Stimulated activated CD8-positive, alpha-beta memory T cell treated with anti-CD3 and anti-CD28 coated beads, Interleukin-12 subunit alpha, Interleukin-12 subunit beta, amount 100 ng/mL, for 4 hours (primary cell): ENCODE results near the gene LGALS7.

Experiments used
- DNase-seq: peaks from one replicate; pipeline ENCODE4 v3.0.0-alpha.2; 2020; ENCODE audit warnings: low read depth

Gene LGALS7

GRCh38 chr19:38737921-38738737 lies 35.2 kb downstream of the LGALS7 start:
- DNase-seq, result no peak

- DNase-seq, result no peak
Measured at GRCh38 chr19:38737281-38737865, 35.9 kb downstream of the LGALS7 start.

GRCh38 chr19:38736413-38737280 lies 36.7 kb downstream of the LGALS7 start:
- no peak for DNase-seq

- DNase-seq, result peak; percentile 53
Measured at GRCh38 chr19:38736036-38736412, 37.3 kb downstream of the LGALS7 start.

- DNase-seq, result no peak
Measured at GRCh38 chr19:38735257-38735686, 38.0 kb downstream of the LGALS7 start.

- DNase-seq, result no peak
Measured at GRCh38 chr19:38734426-38735256, 38.7 kb downstream of the LGALS7 start.

- DNase-seq, result no peak
Measured at GRCh38 chr19:38734176-38734425, 39.2 kb downstream of the LGALS7 start.

- no peak for DNase-seq
Measured at GRCh38 chr19:38733493-38734175, 39.7 kb downstream of the LGALS7 start.

- DNase-seq, result no peak
Measured at GRCh38 chr19:38733241-38733492, 40.1 kb downstream of the LGALS7 start.

- DNase-seq, result no peak
Measured at GRCh38 chr19:38731654-38732301, 41.5 kb downstream of the LGALS7 start.

- no peak for DNase-seq
Measured at GRCh38 chr19:38730731-38731589, 42.4 kb downstream of the LGALS7 start.

GRCh38 chr19:38730470-38730730 lies 42.9 kb downstream of the LGALS7 start:
- DNase-seq, result no peak

GRCh38 chr19:38729653-38730469 lies 43.5 kb downstream of the LGALS7 start:
- peak; percentile 57 for DNase-seq

- DNase-seq, result no peak
Measured at GRCh38 chr19:38728752-38729541, 44.4 kb downstream of the LGALS7 start.

GRCh38 chr19:38727868-38728660 lies 45.3 kb downstream of the LGALS7 start:
- DNase-seq, result no peak

- no peak for DNase-seq
Measured at GRCh38 chr19:38727306-38727867, 45.9 kb downstream of the LGALS7 start.

- DNase-seq, result peak; percentile 41
Measured at GRCh38 chr19:38726761-38727301, 46.5 kb downstream of the LGALS7 start.
